ENCODE data around the gene FAM107B. TPM values are rescaled to one million over a fixed set of nuclear protein-coding genes. Genes with fewer than 3 reads are reported as not detected.

FAM107B gene
- total and polyA plus RNA-seq, 2 experiments from 2014 or later: 85.5 to 85.9 TPM

DNA sequence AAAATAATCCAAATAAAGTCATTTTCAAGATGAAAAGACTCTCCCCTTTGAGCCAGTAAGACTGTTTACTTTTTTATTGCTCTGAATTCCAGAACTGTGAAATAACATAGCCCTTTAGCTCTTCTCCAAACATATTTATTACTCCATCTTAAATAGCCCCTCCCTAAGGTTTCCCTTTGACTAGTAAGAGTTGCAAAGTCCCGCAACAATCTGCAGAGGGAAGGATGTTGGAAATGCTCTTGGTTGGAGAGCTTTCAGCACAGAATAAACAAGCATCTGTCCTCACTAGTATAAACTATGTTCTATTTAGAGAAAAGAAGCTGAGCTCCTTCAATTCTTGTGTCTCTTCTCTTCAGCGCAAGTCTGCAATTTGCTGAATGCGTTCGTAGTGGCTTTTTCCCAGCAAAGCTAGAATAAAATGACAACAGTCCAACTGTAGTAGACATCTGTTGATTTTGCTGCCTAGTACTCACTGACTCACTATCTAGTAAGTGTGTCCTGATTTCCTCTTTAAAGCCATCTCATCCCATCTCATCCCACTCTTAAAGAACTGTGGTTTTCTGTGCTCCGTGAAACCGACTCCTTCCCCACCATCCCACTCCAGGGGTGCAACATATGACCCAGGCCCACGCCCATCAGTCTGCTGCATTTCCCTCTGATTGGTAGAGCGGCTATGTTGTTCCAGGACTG is 104.0 kb downstream of the FAM107B start:
- no peaks in the 10 kb centered on the region for H3K36me3 ChIP-seq (replicated peaks; ENCODE audit: insufficient read depth, low read depth)
- H2AFZ ChIP-seq: no peak overlapping the region

GRCh38 chr10:14669576-14669975 is 105.1 kb downstream of the FAM107B start:
- DNase-seq (ENCODE audit: low spot score): no peak
- Histone ChIP-seq H3K4me3 (no peak overlapping the region), H4K20me1 (ENCODE audit: insufficient read depth, poor library complexity, severe bottlenecking) (no peaks in the 10 kb centered on the region), H3K27me3 (no peaks in the 10 kb centered on the region), H3K27ac (peak overlapping the region; percentile 87), H3K4me2 (peak overlapping the region; percentile 11), H3K4me1 (ENCODE audit: insufficient read depth) (peaks cover 40% of the 10 kb centered on the region), H3K9me3 (ENCODE audit: low read depth) (no peaks in the 10 kb centered on the region), H3K36me3 (replicated peaks; ENCODE audit: insufficient read depth, low read depth) (no peaks in the 10 kb centered on the region), H3K79me2 (no peaks in the 10 kb centered on the region), H2AFZ (no peak overlapping the region), H3K9me2 (replicated peaks; ENCODE audit: insufficient read depth) (no peaks in the 10 kb centered on the region)
- TF ChIP-seq EZH2phosphoT487 (IDR thresholded peaks at IDR 0.05; ENCODE audit: low read depth, severe bottlenecking, unreplicated experiment): no peak
- no peak for TF ChIP-seq EZH2 (IDR thresholded peaks at IDR 0.05; ENCODE audit: borderline replicate concordance)
- TF ChIP-seq, protein P1, sequence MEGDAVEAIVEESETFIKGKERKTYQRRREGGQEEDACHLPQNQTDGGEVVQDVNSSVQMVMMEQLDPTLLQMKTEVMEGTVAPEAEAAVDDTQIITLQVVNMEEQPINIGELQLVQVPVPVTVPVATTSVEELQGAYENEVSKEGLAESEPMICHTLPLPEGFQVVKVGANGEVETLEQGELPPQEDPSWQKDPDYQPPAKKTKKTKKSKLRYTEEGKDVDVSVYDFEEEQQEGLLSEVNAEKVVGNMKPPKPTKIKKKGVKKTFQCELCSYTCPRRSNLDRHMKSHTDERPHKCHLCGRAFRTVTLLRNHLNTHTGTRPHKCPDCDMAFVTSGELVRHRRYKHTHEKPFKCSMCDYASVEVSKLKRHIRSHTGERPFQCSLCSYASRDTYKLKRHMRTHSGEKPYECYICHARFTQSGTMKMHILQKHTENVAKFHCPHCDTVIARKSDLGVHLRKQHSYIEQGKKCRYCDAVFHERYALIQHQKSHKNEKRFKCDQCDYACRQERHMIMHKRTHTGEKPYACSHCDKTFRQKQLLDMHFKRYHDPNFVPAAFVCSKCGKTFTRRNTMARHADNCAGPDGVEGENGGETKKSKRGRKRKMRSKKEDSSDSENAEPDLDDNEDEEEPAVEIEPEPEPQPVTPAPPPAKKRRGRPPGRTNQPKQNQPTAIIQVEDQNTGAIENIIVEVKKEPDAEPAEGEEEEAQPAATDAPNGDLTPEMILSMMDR (IDR thresholded peaks at IDR 0.05; ENCODE audit: poor library complexity): no peak
- 50% methylated on average over 1 of the region's 1 CpG for WGBS (ENCODE audit: low lambda C conversion rate, missing lambda C conversion rate)

More for the DNA sequence above, 104.0 kb downstream of the FAM107B start:
- DNase-seq (ENCODE audit: low spot score): peak; percentile 58
- H3K4me1 ChIP-seq (ENCODE audit: insufficient read depth): peaks cover 40% of the 10 kb centered on the region
- peak overlapping the region; percentile 87 for H3K27ac ChIP-seq
- no peaks in the 10 kb centered on the region for H3K79me2 ChIP-seq
- no peaks in the 10 kb centered on the region for H3K27me3 ChIP-seq
- no peaks in the 10 kb centered on the region for H3K9me3 ChIP-seq (ENCODE audit: low read depth)
- H3K9me2 ChIP-seq (replicated peaks; ENCODE audit: insufficient read depth): no peaks in the 10 kb centered on the region
- H4K20me1 ChIP-seq (ENCODE audit: insufficient read depth, poor library complexity, severe bottlenecking): no peaks in the 10 kb centered on the region
- 59% methylated on average over 8 of the region's 8 CpGs for whole genome bisulfite sequencing (ENCODE audit: low lambda C conversion rate, missing lambda C conversion rate)
- H3K4me3 ChIP-seq: no peak overlapping the region
- TF ChIP-seq EZH2 (IDR thresholded peaks at IDR 0.05; ENCODE audit: borderline replicate concordance): no peak
- no peak for TF ChIP-seq EZH2phosphoT487 (IDR thresholded peaks at IDR 0.05; ENCODE audit: low read depth, severe bottlenecking, unreplicated experiment)
- peak overlapping the region; percentile 63 for H3K4me2 ChIP-seq

DNA sequence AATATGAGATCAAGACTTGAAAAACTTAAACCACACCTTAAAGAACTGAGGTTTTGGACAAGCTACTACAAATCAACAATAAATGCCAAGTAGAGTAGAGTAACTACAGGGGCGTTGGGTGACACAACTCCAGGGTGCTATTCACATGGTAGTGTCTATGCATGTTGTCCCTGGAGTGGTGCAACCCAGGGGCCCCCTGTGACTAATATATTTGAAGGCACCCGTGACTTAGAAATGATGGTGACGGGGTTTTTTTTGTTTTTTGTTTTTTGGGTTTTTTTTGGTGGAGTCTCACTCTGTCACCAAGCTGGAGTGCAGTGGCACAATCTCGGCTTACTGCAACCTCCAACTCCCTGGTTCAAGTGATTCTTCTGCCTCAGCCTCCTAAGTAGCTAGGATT is 106.9 kb downstream of the FAM107B start:
- H3K9me3 ChIP-seq (ENCODE audit: low read depth): no peaks in the 10 kb centered on the region
- DNase-seq (ENCODE audit: low spot score): no peak
- TF ChIP-seq, protein P1 (IDR thresholded peaks at IDR 0.05; ENCODE audit: poor library complexity): no peak
- TF ChIP-seq EZH2phosphoT487 (IDR thresholded peaks at IDR 0.05; ENCODE audit: low read depth, severe bottlenecking, unreplicated experiment) (no peak), EZH2 (IDR thresholded peaks at IDR 0.05; ENCODE audit: borderline replicate concordance) (no peak)
- H3K4me2 ChIP-seq: no peak overlapping the region
- H3K9me2 ChIP-seq (replicated peaks; ENCODE audit: insufficient read depth): no peaks in the 10 kb centered on the region
- H2AFZ ChIP-seq: no peak overlapping the region
- no peaks in the 10 kb centered on the region for H4K20me1 ChIP-seq (ENCODE audit: insufficient read depth, poor library complexity, severe bottlenecking)
- H3K27me3 ChIP-seq: no peaks in the 10 kb centered on the region
- H3K27ac ChIP-seq: no peak overlapping the region
- no peaks in the 10 kb centered on the region for H3K36me3 ChIP-seq (replicated peaks; ENCODE audit: insufficient read depth, low read depth)
- peaks cover 27% of the 10 kb centered on the region for H3K4me1 ChIP-seq (ENCODE audit: insufficient read depth)
- WGBS (ENCODE audit: low lambda C conversion rate, missing lambda C conversion rate): 88% methylated on average over 4 of the region's 4 CpGs
- H3K4me3 ChIP-seq: no peak overlapping the region
- H3K79me2 ChIP-seq: no peaks in the 10 kb centered on the region

- peaks cover 24% of the 10 kb centered on the region for H3K4me1 ChIP-seq (ENCODE audit: insufficient read depth)
- no peak overlapping the region for H3K4me3 ChIP-seq
- no peaks in the 10 kb centered on the region for H3K36me3 ChIP-seq (replicated peaks; ENCODE audit: insufficient read depth, low read depth)
- H3K27me3 ChIP-seq: no peaks in the 10 kb centered on the region
- no peak overlapping the region for H2AFZ ChIP-seq
- no peaks in the 10 kb centered on the region for H3K9me2 ChIP-seq (replicated peaks; ENCODE audit: insufficient read depth)
- no peak overlapping the region for H3K27ac ChIP-seq
- H3K79me2 ChIP-seq: no peaks in the 10 kb centered on the region
- DNase-seq (ENCODE audit: low spot score): no peak
- no peak overlapping the region for H3K4me2 ChIP-seq
- no peaks in the 10 kb centered on the region for H4K20me1 ChIP-seq (ENCODE audit: insufficient read depth, poor library complexity, severe bottlenecking)
- H3K9me3 ChIP-seq (ENCODE audit: low read depth): no peaks in the 10 kb centered on the region
- WGBS (ENCODE audit: low lambda C conversion rate, missing lambda C conversion rate): 61% methylated on average over 6 of the region's 6 CpGs
- no peak for TF ChIP-seq EZH2phosphoT487 (IDR thresholded peaks at IDR 0.05; ENCODE audit: low read depth, severe bottlenecking, unreplicated experiment)
- no peak for TF ChIP-seq EZH2 (IDR thresholded peaks at IDR 0.05; ENCODE audit: borderline replicate concordance)
- TF ChIP-seq, protein P1 (IDR thresholded peaks at IDR 0.05; ENCODE audit: poor library complexity): no peak
Observed at GRCh38 chr10:14667280-14667679, 107.4 kb downstream of the FAM107B start.

All from hepatocyte (in vitro differentiated cells).